Vagina (tissue), 2 donors: ENCODE measurements around the gene ZNF839.

Experiments
- POLR2A ChIP-seq, 2 donors: fragments of 450-650 bp; IDR thresholded peaks; one replicate each; pipeline ENCODE4 v1.6.1; 2017; ENCODE audit warnings: antibody characterized with exemption in 2 of 2, mild to moderate bottlenecking in 2 of 2, moderate library complexity in 2 of 2
- POLR2AphosphoS5 ChIP-seq, 2 donors: sonication (generic); formaldehyde crosslinking; IDR thresholded peaks; one replicate each; pipeline ENCODE4 v1.9.0; 2017; ENCODE audit warnings: antibody characterized with exemption in 2 of 2, mild to moderate bottlenecking in 2 of 2, low read depth in 1 of 2; ENCODE audit not compliant: insufficient read depth in 1 of 2
- TF ChIP-seq, protein P1 (sequence below), 3 experiments: fragments of 450-650 bp in 2 of 3; fragments of 200-600 bp in 1 of 3; sonication (generic) in 1 of 3; IDR thresholded peaks; one replicate each; pipeline ENCODE4 v1.5.1; 2017 to 2019; ENCODE audit warnings: antibody characterized with exemption in 3 of 3, mild to moderate bottlenecking in 2 of 3, moderate library complexity in 2 of 3

GRCh38 chr14:102333795-102334705 is 14.5 kb downstream of the ZNF839 start:
- TF ChIP-seq, protein P1, sequence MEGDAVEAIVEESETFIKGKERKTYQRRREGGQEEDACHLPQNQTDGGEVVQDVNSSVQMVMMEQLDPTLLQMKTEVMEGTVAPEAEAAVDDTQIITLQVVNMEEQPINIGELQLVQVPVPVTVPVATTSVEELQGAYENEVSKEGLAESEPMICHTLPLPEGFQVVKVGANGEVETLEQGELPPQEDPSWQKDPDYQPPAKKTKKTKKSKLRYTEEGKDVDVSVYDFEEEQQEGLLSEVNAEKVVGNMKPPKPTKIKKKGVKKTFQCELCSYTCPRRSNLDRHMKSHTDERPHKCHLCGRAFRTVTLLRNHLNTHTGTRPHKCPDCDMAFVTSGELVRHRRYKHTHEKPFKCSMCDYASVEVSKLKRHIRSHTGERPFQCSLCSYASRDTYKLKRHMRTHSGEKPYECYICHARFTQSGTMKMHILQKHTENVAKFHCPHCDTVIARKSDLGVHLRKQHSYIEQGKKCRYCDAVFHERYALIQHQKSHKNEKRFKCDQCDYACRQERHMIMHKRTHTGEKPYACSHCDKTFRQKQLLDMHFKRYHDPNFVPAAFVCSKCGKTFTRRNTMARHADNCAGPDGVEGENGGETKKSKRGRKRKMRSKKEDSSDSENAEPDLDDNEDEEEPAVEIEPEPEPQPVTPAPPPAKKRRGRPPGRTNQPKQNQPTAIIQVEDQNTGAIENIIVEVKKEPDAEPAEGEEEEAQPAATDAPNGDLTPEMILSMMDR (IDR thresholded peaks at IDR 0.05) = no peak
- TF ChIP-seq POLR2AphosphoS5 (IDR thresholded peaks at IDR 0.05; ENCODE audit: insufficient read depth in 1 of 2, low read depth in 1 of 2) (no peak), POLR2A (IDR thresholded peaks at IDR 0.05) (no peak)
